HG03432 (cell line): Measurements from ENCODE around the gene APOA4.
"Not testable (repeated sequence)": the region's sequence is repeated elsewhere in the genome, so short reads cannot be mapped to it uniquely, and the experiment has no call there.

Experiments
- ATAC-seq: cut with Tn5 transposase; IDR thresholded peaks from one replicate; pipeline ENCODE4 v1.9.1; 2021; ENCODE audit warnings: mild to moderate bottlenecking, moderate library complexity; ENCODE audit not compliant: unreplicated experiment

The APOA4 gene

GRCh38 chr11:116804001-116804400 lies 19.1 kb downstream of the APOA4 start:
- no peak for ATAC-seq

GRCh38 chr11:116801662-116802061 lies 21.4 kb downstream of the APOA4 start:
- ATAC-seq: not testable (repeated sequence)

DNA sequence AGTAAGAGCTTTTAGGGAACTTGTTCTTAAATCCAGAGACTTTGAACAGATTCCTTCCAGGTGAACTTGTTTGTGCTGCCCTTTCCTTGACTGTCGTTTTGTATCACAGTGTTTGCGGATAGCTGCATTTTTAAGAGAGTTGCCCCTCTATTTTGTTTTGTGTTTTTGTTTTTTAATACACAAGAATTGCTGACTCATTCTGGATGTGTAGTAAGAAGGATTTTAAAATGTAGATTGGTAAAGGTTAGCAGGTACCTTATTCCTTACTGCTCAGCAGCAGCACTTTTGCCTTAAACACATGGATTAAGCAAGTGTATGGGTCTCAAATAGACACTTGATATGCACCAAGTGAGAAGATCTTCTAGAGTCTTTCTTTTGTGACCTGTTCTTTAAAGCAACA lies 22.5 kb downstream of the APOA4 start:
- no peak for ATAC-seq

DNA sequence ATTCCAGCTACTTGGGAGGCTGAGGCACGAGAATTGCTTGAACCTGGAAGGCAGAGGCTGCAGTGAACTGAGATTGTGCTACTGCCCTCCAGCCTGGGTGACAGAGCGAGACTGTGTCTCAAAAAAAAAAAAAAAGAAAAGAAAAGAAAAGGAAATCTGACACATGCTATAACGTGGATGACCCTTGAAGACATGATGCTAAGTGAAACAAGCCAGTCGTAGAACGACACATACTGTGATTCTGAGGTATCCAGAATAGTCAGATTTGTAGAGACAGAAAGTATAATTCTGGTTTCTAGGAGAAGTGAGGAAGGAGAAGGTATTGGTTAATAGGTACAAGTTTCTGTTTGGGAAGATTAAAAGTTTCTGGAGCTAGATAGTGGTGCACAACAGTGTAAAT lies 24.7 kb downstream of the APOA4 start:
- ATAC-seq: no peak

GRCh38 chr11:116797816-116798215 lies 25.3 kb downstream of the APOA4 start:
- ATAC-seq: no peak

DNA sequence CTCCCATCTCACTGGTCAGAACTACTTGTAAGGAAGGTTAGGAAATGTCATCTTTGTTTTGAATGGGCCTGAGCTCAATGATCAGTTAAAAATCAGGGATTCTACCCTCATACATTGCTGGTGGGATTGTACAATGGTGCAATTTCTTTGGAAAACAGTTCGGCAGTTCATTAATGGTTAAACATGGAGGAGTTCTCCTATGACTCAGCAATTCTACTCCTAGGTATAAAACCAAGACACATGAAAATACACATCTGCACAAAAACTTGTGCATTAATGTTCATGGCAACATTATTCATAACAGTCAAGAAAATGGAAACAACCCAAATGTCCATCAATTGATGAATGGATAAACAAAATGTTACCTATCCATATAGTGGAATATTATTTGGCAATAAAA lies 26.6 kb downstream of the APOA4 start:
- ATAC-seq: no peak

DNA sequence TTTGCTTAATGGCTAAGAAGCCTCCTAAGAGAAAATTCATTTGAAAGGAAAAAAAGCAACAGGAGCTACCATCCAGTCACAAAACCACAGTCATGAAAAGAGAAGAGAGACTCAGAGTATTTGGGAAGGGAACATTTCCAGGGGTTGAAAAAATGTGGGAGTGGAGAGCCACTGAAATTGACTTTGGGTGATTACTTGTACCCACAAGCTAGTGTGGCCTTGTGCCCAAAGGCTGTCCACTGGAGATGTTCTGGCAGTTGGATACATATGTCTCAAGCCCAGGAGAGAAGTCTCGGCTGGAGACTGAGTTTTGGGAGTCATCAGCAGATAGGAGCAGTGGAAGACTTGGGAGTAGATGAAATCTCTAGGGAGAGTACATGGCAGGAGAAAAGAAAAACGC lies 28.3 kb downstream of the APOA4 start:
- no peak for ATAC-seq

GRCh38 chr11:116793772-116794097 lies 29.4 kb downstream of the APOA4 start:
- ATAC-seq: no peak

DNA sequence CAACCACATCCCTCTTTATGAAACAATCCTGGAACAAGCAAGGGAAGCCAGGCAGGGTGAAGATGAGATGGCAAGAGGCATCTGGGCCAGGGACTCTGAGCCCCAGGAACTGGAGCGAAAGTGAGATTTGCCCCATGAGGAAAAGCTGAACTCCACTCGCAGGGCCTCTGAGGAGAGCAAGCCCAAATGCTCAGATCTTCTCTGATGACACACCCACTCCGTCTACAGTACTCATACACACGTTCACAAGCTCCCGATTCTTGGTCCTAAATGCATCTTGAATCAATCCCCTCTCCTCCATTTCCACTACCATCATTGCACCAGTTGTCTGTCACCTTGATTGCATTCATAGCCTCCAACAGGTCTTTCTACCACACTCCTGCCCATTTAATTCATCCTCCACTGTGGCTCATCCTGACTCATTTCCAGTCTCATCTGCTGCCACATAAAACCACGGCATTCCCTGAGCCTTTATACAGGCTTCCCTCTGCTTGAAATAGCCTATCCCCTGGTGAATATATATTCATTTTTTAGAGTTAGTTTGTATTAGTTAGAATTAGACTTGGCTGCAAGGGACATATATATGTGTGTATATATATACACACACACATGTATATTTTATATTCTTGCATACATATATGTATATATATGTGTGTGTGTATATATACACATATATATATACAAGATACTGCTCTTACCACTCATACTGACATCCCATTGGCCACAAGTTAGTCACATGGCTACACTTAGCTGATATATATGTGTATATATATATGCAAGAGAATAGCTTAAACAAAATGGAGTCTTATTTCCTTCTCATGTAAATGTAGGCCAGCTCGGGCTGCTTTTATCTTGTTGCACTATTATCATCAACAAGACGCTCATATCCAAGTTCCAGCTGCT lies 30.0 kb downstream of the APOA4 start:
- ATAC-seq: no peak

GRCh38 chr11:116792144-116792868 lies 30.8 kb downstream of the APOA4 start:
- no peak for ATAC-seq

DNA sequence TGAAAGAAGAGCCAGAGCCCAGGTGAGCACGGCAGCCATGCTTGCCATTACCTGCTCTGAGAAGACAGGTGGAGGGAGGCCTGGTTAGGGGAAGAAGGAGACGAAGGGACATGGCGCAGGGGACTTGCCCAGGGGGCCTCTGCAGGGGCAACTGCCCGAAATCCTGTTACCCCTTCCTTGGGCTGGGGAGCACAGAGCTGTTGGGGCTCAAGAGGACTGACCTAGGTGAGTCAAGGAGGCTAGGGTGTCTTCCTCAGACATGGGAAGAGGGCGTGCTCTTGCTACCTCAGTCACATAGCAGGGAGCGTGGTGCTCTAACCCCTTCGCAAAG lies 31.3 kb downstream of the APOA4 start, which contains the start of gene APOA5:
TSS of gene APOA5 (minus strand) at position 67 of the 331 bp plus-strand sequence. CDS start at position 48, 19 bp downstream.
- ATAC-seq: no peak

DNA sequence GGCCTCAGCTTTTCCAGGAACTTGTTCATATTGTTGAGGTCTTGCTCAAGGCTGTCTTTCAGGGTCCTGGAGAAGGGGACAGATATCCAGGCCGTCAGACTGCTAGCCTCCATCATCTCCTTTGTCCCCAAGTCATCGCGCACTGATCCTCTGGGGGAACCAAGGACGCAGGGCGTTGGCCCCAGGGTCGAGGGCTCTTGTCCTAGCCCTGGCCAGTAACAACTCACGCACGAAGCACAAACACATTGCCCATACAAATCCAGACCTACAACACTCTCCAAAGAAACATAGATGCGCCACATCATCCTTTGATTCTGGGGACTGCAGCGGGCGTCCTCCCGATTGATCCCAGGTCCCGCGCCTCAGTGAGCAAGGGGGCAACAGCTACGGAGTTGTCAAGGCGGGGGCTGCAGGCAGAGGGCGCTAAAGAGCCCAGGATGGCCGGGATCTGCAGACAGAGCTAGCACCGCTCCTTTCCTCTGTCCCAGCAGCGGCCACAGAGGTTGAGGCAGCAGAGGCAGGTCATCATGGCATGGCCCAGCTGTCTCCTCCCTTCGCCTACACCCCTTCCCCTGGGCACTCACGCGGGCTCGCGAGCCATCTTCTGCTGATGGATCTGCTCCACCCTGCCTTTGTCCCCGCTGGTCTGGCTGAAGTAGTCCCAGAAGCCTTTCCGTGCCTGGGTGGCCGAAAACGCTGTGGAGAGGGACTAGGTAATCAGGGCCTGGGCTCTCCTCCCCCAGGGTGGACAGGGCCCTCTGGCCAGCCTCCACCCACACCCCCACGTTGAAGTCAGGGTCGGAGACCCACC lies 31.9 kb downstream of the APOA4 start:
- no peak for ATAC-seq

DNA sequence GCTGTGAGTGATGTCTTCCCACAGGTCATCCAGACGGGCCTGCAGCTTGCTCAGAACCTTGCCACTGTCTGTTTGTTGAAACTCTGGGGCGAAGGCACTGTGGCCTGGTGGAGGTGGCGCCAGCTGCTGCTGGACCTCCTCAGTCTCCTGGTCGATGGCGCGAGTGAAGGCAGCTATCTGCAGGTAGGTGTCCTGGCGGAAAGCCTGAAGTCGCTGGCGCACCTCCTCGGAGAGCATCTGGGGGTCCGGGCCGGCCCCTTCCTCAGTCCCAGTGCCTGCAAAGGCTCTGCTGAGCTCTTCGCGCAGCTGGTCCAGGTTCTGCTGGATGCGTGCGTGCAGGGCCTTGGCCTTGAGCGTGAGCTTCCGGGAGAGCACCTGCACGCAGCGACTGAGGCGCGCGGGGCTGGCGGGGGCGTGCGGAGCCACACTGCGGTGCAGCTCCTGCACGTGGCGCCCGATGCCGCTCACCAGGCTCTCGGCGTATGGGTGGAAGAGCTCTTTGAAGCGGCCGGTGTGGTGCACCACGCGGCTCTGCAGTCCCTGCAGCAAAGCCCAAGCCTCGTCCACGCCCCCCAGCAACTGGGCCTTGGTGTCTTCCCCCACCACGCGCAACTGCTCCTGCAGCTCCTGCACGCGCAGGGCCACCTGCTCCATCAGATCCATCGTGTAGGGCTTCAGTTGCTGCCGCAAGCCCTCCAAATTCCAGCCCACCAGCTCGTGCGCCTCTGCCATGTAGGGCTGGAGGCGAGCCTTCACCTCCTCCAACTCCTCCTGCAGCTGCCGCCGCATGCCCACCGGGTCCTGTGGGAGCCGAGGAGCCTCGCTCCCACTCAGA lies 32.7 kb downstream of the APOA4 start:
- ATAC-seq: no peak

DNA sequence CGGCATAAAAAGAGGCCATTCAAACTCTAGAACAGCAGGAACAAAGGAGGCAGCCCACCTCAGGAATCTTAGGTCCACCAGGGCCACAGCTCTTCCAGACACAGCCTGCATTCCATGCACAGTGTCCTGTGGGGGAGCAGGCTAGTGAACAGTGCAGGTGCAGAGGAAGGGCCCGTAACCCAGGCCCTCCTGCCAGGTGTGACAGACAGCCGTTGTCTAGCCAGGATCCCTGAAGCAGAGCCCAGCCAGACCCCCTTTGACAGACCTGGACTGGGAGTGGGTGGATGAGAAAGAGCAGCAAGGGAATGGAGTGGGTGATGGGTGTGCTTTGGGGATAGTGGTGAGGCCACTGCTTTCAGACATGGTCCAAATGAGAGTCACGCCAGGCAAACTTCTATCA lies 34.1 kb downstream of the APOA4 start:
- ATAC-seq: no peak

DNA sequence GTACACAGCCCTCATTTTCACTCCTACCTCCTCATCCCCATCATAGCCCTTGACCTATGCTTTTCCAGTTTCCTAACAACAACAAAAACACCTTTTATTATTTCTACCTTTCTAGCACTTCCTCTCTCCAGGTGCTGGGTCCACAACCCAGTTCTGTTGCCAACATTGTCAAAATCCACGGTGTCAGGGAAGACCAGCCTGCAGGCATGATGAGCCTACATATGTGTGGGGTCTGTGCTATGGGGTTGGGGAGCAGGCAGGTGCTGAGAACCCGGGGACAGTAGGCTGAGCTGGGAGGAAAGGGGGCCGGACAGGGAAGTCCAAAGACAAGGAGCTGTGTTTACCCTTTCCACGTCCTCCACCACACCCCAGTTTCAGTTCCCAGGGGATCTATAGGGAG lies 34.6 kb downstream of the APOA4 start:
- no peak for ATAC-seq

DNA sequence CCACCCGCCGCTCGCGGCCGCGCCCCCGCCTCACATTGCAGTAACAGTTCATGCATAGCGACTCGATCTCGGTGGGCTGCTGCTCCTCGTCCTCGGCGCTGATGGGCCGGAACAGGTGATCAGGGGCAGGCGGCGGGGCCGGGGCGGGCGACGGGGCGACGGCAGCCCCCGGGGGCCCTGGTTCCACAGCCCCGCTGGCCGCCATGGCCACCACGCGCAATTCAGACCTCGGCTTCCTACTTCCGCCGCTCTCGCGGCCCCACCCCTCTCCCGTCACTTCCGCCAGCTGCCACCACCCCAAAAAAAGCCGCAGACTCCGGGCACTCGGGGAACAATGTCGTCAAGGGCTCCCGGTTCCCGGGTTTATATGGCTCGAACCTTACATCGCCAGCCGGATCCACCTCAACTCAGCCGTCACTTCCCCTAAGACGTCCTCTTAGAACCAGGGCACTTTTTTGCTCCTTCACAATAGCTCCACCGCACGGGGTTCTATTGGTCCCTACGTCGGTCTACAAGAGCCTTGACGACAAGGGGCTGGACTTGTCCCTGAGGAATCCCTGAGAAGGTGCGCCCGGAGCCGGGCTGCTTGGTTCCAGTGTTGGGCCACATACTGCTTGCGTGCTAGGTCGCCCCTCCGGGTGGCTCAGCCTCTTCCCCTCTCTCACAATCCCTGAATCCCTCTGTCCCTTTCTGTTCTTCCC lies 35.2 kb downstream of the APOA4 start, which contains the start of gene ZPR1:
TSS of gene ZPR1 (minus strand) at position 238 of the 701 bp plus-strand sequence. CDS start at position 205, 33 bp downstream.
- ATAC-seq: peak; percentile 93

GRCh38 chr11:116787436-116787785 lies 35.7 kb downstream of the APOA4 start:
- no peak for ATAC-seq

DNA sequence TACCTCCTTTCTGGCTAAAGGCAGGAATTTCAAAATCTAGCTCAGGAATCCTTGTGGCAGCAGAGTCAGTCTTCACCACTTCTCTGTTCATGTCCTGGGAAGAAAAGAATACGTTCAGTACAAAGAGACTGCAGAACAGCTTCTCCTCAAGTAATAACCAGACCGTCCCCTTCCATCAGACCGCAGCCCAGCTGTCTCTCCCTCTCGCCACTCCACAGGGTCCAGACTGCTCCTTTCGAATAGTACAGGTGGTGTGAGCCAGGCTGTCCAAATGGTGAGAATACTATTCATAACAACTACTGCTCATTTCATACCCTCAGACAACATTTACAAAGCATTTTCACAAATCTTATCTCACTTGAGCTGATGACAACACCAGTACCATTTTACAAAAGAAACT lies 36.1 kb downstream of the APOA4 start:
- ATAC-seq: no peak

DNA sequence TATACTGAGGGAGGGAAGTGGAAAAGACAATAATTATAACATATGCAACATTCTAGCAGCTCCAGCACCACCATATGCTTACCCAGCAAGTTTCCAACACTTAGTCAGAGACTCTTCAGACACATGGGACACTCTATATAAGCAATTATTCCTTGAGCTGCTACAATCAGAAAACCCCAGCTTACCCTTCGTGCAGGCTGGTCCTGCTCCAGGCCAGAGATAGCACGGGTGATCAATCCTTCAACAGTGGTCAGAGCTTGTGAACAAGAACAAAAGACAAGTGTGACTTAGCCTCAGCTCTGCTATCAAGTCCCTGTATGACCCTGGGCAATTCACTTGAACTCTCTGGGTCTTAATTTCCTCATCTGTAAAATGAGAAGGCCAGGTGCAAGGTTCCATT lies 36.8 kb downstream of the APOA4 start:
- ATAC-seq: no peak

DNA sequence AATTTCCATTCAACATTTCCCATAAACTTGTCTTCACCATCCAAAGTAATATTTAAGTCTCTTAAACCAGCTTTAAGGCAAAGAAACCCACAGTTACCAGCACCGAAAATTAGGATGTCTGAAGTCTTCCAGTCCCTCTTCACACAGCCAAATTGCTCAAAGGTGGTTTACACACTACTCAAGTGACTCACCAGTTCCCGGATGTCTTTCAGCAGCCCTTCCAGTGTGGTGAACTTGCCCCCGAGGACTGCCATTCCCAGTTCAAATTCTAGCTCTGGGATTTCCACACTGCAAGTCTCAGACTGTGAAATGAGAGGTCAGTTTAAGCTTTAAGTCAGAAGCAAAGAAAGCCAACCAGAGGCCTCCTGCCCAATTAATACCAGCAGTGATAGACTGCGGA lies 40.4 kb downstream of the APOA4 start:
- ATAC-seq: no peak
